ENCODE measurements around the gene PTGER3. TPM values are rescaled to one million over a fixed set of nuclear protein-coding genes. Genes with fewer than 3 reads are reported as not detected.
A peak's percentile ranks its signal among the peaks of the same experiment; 100 is the strongest.
"Not testable (repeated sequence)": the region's sequence is repeated elsewhere in the genome, so short reads cannot be mapped to it uniquely, and the experiment has no call there.

Gene PTGER3
- total RNA-seq, 1 experiment from 2014 or later = not detected

DNA sequence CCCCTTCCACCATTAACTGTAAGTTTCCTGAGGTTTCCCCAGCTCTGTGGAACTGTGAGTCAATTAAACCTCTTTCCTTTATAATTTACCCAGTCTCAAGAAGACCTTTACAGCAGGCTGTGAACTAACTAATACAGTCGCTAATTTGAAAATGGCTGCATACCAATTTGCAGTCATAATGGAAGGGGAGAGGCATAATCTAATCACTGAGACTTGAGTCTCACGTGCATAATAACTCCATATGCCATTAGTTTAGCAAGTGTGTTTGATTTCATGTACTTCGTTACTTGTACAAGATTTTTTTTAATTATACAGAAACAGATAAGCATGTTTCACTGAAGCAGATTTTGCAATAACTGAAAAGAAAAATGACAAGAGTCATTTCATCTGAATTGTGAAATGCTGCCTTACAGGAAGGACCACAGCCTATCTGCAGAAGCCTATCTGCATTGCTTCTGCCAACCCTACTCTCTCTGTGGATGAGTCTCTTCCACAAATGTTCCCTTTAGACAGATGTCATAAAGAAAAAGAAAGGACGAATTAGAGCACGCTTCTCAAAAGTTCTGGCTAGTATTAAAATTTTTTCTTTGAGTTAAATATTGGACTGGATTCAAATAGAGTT is 99.1 kb downstream of the PTGER3 start:
- no peak for DNase-seq (ENCODE audit: low spot score)

DNA sequence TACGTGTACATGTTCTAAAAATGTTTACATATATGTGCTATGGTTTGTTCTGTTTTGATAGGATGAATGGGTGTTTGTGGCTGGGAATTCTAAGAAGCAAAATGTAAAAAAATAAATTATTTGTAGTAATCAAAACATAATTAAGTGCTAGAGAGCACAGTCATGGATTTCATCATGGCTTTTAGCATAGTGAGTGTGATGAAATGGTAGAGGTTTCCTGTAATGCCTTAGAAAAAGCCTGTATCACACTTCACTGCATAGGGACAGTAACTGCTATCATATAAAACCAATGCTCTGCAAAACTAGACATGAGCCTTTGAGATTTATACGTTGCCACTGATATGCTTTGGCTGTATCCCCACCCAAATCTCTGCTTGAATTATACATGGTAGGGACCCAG is 99.8 kb downstream of the PTGER3 start:
- DNase-seq (ENCODE audit: low spot score) = no peak

DNA sequence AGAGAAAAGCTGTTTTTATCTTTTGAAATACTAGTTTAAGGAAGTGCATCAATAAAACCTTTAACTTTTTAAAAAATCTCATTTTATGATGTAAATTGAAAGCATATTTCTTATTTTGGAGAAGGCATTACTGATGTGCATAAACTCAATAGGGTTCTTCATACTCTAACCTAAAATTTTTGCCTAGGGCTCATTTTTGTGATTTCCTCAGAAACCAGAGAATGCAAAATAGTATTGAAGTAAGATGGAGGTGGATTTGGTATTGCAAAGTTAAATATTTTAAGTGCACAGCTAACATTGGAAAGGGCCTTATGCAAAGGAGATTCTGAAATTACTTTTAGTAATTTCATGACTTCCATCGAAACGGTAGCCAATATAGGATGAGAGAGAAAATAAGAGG is 101.9 kb downstream of the PTGER3 start:
- DNase-seq (ENCODE audit: low spot score) = no peak

DNA sequence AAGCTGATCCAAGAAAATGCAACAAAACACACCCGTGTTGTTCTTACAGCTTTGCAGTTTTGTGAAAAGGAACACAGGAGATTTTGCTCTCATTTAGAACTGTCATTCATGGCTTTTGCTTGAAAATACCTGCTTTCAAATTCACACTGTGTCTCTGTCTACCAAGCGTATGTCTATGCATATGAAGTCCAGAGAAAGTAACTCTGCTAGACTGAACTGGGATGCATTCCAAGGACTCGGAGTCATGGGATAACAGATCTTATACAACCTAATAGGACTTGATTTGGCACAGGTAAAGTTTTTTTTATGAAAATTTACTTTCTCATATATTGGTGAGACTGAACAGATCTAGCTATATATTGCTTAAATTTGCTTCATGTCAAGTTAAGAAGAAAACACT is 102.4 kb downstream of the PTGER3 start:
- no peak for DNase-seq (ENCODE audit: low spot score)

DNA sequence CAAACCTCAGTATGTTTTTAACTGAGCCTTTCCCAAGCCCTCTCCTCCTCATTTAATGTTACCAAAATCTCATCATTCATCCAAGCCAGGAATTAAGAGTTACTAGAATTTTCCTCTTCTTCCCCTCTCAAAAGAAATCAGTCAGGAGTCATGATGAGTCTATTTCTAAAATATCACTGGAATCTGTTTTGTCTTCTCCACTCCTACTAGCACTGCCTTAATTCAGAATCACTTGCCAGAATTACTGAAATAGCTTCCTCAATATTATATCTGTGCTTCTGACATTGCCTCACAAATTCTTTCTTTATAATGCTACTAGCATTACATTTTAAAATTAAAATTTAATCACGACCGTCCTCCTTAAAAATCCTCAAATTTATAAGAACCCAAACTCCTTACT is 106.1 kb downstream of the PTGER3 start:
- no peak for DNase-seq (ENCODE audit: low spot score)

DNA sequence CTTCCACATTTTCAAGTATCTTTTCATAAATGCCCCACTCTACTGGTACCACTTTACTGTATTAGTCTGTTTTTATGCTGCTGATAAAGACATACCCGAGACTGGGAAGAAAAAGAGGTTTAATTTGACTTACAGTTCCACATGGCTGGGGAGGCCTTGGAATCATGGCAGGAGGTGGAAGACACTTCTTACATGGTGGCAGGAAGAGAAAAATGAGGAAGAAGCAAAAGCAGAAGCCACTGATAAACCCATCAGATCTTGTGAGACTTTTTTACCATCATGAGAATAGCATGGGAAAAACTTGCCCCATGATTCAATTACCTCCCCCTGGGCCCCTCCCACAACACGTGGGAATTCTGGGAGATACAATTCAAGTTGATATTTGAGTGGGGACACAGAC is 107.2 kb downstream of the PTGER3 start:
- not testable (repeated sequence) for DNase-seq (ENCODE audit: low spot score)

DNA sequence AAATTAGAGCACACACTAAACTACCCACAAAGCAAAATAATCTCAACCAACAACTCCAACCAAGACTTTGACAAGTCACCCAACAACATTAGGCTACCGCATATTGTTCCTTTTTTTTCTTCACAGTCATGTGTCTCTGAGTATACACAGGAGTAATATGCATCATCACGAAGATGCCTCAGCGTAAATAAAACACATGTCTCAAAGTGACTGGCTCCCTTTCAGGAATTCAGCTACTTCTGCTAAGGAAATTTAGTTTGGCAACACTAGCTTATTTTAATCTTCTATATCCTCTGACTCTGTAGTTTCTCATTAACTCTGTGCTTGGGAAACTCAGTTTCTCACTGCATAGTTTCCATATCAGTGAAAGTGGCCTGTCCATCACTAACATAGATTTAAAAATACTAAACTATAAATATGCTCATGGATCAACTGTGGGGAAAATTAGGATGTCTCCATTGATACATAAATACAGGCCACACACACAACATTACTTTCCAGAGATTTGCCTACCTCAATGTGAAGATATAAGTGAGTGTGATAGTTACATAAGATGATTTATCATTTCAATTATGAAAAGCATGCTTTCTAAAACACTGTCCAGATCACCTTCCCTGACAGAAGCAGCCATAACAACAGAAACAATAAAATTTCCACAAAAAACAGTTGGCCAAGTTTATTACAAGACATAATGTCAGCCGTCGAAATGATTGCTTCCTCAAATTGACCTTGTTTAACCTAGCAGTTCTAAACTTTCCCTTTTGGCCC is 113.2 kb downstream of the PTGER3 start:
- DNase-seq (ENCODE audit: low spot score) = no peak

DNA sequence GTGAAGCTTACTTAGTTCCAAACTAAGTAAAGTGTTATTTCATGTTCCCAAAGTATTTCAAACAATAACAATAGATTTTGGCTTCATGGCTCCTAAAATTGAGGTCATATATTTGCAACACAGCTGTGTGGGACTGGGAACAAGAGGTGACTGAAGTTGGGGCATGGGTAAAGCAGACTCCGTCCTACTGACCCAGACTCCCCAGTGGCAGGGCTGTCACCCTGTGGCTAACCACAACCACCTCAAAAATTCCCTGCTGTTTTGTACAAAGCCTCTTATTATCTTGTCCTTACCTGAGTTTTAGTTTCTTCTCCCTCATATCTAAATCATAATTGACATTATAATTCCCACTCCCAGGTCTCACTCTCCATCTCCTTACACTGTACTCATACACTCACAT is 117.6 kb downstream of the PTGER3 start:
- DNase-seq (ENCODE audit: low spot score) = no peak

DNA sequence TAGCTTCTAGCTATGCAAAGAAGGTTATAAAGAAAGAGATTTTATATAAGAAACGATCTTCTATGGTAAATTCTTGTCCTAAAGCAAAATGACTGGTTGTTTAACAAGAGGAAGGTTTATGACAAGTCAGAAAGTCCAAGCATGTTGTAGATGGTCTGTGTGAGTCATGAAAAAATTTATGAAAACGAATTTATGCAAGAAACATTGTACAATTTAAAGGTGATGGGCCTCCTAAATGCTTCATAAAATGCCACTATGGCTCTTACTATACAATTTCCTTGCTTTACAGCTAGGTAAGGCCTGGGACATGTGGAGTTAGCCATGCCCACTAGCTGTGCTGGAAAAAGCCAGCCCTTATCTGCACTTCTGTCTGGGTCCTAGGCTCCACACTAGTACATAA is 125.4 kb downstream of the PTGER3 start:
- DNase-seq (ENCODE audit: low spot score) = no peak

Small RNA genes within 50 kb of the gene (small RNA-seq; reads per million reads assigned to genes)
- gene MIR186 = 113 reads per million, percentile 97 among the genes with 10 or more reads in this experiment

Other genes starting within 250 kb of the PTGER3 start
- 16.3 and 18.0 TPM in 2 replicates for gene ZRANB2, start 33.2 kb upstream of the PTGER3 start, total RNA-seq (2014; rRNA removed; shearing (Covaris generic))